Gastrocnemius medialis (tissue), 4 donors: ENCODE measurements around the gene CYP2R1. TPM values are rescaled to one million over a fixed set of nuclear protein-coding genes. Genes with fewer than 3 reads are reported as not detected.
"Not testable (repeated sequence)": the region's sequence is repeated elsewhere in the genome, so short reads cannot be mapped to it uniquely, and the experiment has no call there.

Experiments
- ATAC-seq, 2 donors: fragments of 150-250 bp; one replicate each; pipeline ENCODE4 v1.9.1; 2016
- DNase-seq, 2 donors: peaks; one replicate each; pipeline ENCODE4 v3.0.0-alpha.2; 2019
- H3K27ac ChIP-seq, 4 donors: fragments of 200-600 bp; sonication (generic); 1 replicate in 1 of 4; 2 replicates in 3 of 4; pipeline ENCODE4 v1.5.1; 2016 to 2018; ENCODE audit warnings: mild to moderate bottlenecking in 2 of 4, moderate library complexity in 1 of 4
- H3K27me3 ChIP-seq, 3 donors: fragments of 200-600 bp; sonication (generic) in 2 of 3; 1 replicate in 1 of 3; 2 replicates in 2 of 3; pipeline versions ENCODE4 v1.5.1 to v1.6.0; 2016 to 2019; ENCODE audit warnings: mild to moderate bottlenecking in 1 of 3, moderate library complexity in 1 of 3
- H3K36me3 ChIP-seq, 2 donors: fragments of 200-600 bp; sonication (generic) in 1 of 2; one replicate each; pipeline ENCODE4 v1.5.1; 2017 to 2018
- H3K4me1 ChIP-seq, 2 donors: fragments of 200-600 bp; sonication (generic) in 1 of 2; one replicate each; pipeline ENCODE4 v1.5.1; 2016 to 2017; ENCODE audit warnings: mild to moderate bottlenecking in 2 of 2
- H3K4me3 ChIP-seq, 4 donors: fragments of 200-600 bp; sonication (generic) in 3 of 4; 1 replicate in 1 of 4; 2 replicates in 3 of 4; pipeline ENCODE4 v1.5.1; 2016 to 2019; ENCODE audit warnings: mild to moderate bottlenecking in 2 of 4
- H3K9me3 ChIP-seq, 3 donors: fragments of 200-600 bp; sonication (generic) in 2 of 3; 1 replicate in 1 of 3; 2 replicates in 2 of 3; pipeline ENCODE4 v1.5.1; 2016 to 2019
- CTCF ChIP-seq, 5 experiments: fragments of 450-650 bp in 3 of 5; fragments of 200-600 bp in 2 of 5; sonication (generic) in 2 of 5; IDR thresholded peaks in 4 of 5; conservative IDR thresholded peaks in 1 of 5; 1 replicate in 4 of 5; 2 replicates in 1 of 5; pipeline ENCODE4 v1.5.1; 2016 to 2019; ENCODE audit warnings: antibody characterized with exemption in 5 of 5, mild to moderate bottlenecking in 3 of 5, moderate library complexity in 3 of 5
- POLR2A ChIP-seq, 2 donors: fragments of 450-650 bp; IDR thresholded peaks; one replicate each; pipeline ENCODE4 v1.6.1; 2017; ENCODE audit warnings: antibody characterized with exemption in 2 of 2, mild to moderate bottlenecking in 2 of 2, moderate library complexity in 2 of 2
- in situ Hi-C, 4 donors: fragments of 200-750 bp; cut with MboI; loops; one replicate each; pipeline versions ENCODE4 v1.15.0 to v1.8.0; 2017; ENCODE audit warnings: low sequenced_read_pairs in 4 of 4
- intact Hi-C: fragments of 100-400 bp; cut with DNase I; formaldehyde crosslinking; loops from one replicate; pipeline ENCODE4 v1.15.1; 2023; ENCODE audit warnings: low total_unique reads
- total RNA-seq, 4 donors: library from RNA; depleted of rRNA; stranded (reverse); fragments of >200 nt; gene quantifications; one replicate each; pipeline versions ENCODE4 v1.1.0 to v1.2.3, GENCODE V29; 2016

CYP2R1 gene
- total RNA-seq, 4 donors from 2014 or later, result 4.6 to 9.2 (median 4.8) TPM

- Histone ChIP-seq H3K9me3 (no peaks in the 10 kb centered on the region), H3K4me3 (no peak overlapping the region), H3K4me1 (no peaks in the 10 kb centered on the region), H3K36me3 (peaks cover 0 to 34% of the 10 kb centered on the region in 2 donors), H3K27me3 (no peaks in the 10 kb centered on the region), H3K27ac (no peak overlapping the region)
- intact Hi-C loops, result no loop called here
- ATAC-seq (no peak), DNase-seq (no peak)
- TF ChIP-seq CTCF (IDR thresholded peaks at IDR 0.05 in 4 of 5, conservative IDR thresholded peaks at IDR 0.05 in 1 of 5), result no peak
- no peak for TF ChIP-seq POLR2A (IDR thresholded peaks at IDR 0.05)
- in situ Hi-C loops, result loop anchor here in 2 of 4 donors (25.0 kb wide), 2 partner anchors 338 to 363 kb away; partner anchors contain the start of gene PSMA1 (in 1 of the 2)
These were observed 16.9 kb downstream of the CYP2R1 start for GRCh38 chr11:14875163-14875562.

- H3K4me3 ChIP-seq, result no peak overlapping the region
- H3K9me3 ChIP-seq, result no peaks in the 10 kb centered on the region
- peaks cover 0 to 28% of the 10 kb centered on the region in 2 donors for H3K36me3 ChIP-seq
- intact Hi-C loops (no loop called here), in situ Hi-C loops (no loop called here)
- ATAC-seq (no peak), DNase-seq (no peak)
- H3K27ac ChIP-seq, result no peak overlapping the region
- no peaks in the 10 kb centered on the region for H3K27me3 ChIP-seq
- TF ChIP-seq POLR2A (IDR thresholded peaks at IDR 0.05), result no peak
- no peak for TF ChIP-seq CTCF (IDR thresholded peaks at IDR 0.05 in 4 of 5, conservative IDR thresholded peaks at IDR 0.05 in 1 of 5)
- H3K4me1 ChIP-seq, result no peaks in the 10 kb centered on the region
These were observed 18.4 kb downstream of the CYP2R1 start for GRCh38 chr11:14873632-14874031.

GRCh38 chr11:14872032-14872431 is 20.0 kb downstream of the CYP2R1 start:
- TF ChIP-seq POLR2A (IDR thresholded peaks at IDR 0.05) (no peak), CTCF (IDR thresholded peaks at IDR 0.05 in 4 of 5, conservative IDR thresholded peaks at IDR 0.05 in 1 of 5) (no peak)
- ATAC-seq (no peak), DNase-seq (no peak)
- no peaks in the 10 kb centered on the region for H3K9me3 ChIP-seq
- in situ Hi-C loops (no loop called here), intact Hi-C loops (no loop called here)
- H3K4me1 ChIP-seq, result no peaks in the 10 kb centered on the region
- H3K27me3 ChIP-seq, result no peaks in the 10 kb centered on the region
- no peak overlapping the region for H3K27ac ChIP-seq
- no peak overlapping the region for H3K4me3 ChIP-seq
- peaks cover 0 to 14% of the 10 kb centered on the region in 2 donors for H3K36me3 ChIP-seq

DNA sequence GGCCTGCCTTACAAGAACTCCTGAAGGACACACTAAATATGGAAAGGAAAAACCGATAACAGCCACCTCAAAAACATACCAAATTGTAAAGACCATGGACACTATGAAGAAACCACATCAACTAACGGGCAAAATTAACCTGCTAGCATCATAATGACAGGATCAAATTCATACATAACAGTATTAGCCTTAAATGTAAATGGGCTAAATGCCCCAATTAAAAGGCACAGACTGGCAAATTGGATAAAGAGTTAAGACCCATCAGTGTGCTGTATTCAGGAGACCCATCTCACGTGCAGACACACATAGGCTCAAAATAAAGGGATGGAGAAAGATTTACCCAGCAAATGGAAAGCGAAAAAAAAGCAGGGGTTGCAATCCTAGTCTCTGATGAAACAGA is 28.3 kb downstream of the CYP2R1 start:
- H3K4me1 ChIP-seq, ATAC-seq, intact Hi-C loops, H3K4me3 ChIP-seq, H3K27me3 ChIP-seq, in situ Hi-C loops, H3K36me3 ChIP-seq, H3K27ac ChIP-seq, H3K9me3 ChIP-seq, DNase-seq: not testable (repeated sequence)

GRCh38 chr11:14861680-14862079 is 30.4 kb downstream of the CYP2R1 start:
- DNase-seq (no peak), ATAC-seq (no peak)
- in situ Hi-C loops (no loop called here), intact Hi-C loops (no loop called here)
- Histone ChIP-seq H3K4me3 (no peak overlapping the region), H3K9me3 (no peaks in the 10 kb centered on the region), H3K4me1 (no peaks in the 10 kb centered on the region), H3K36me3 (no peaks in the 10 kb centered on the region), H3K27me3 (no peaks in the 10 kb centered on the region), H3K27ac (no peak overlapping the region)
- TF ChIP-seq CTCF (IDR thresholded peaks at IDR 0.05 in 4 of 5, conservative IDR thresholded peaks at IDR 0.05 in 1 of 5) (no peak), POLR2A (IDR thresholded peaks at IDR 0.05) (no peak)
